Omental fat pad (tissue), 4 donors: ENCODE data around the gene KRTAP3-3. TPM values are rescaled to one million over a fixed set of nuclear protein-coding genes. Genes with fewer than 3 reads are reported as not detected.

ENCODE experiments used
- ATAC-seq: fragments of 150-250 bp; one replicate; pipeline ENCODE4 v1.9.1; 2016; ENCODE audit warnings: mild to moderate bottlenecking, moderate library complexity; ENCODE audit not compliant: low FRiP score
- DNase-seq: peaks from one replicate; pipeline ENCODE4 v3.0.0-alpha.2; 2019; ENCODE audit warnings: low spot score
- CTCF ChIP-seq, 3 donors: fragments of 450-650 bp; IDR thresholded peaks; one replicate each; pipeline ENCODE4 v1.5.1; 2016 to 2017; ENCODE audit warnings: antibody characterized with exemption in 3 of 3, mild to moderate bottlenecking in 3 of 3, moderate library complexity in 2 of 3
- total RNA-seq, 4 donors: library from RNA; depleted of rRNA; stranded (reverse); fragments of >200 nt; gene quantifications; one replicate each; pipeline ENCODE4 v1.1.0, GENCODE V29; 2016

The KRTAP3-3 gene
- total RNA-seq, 4 donors from 2014 or later, result not detected

DNA sequence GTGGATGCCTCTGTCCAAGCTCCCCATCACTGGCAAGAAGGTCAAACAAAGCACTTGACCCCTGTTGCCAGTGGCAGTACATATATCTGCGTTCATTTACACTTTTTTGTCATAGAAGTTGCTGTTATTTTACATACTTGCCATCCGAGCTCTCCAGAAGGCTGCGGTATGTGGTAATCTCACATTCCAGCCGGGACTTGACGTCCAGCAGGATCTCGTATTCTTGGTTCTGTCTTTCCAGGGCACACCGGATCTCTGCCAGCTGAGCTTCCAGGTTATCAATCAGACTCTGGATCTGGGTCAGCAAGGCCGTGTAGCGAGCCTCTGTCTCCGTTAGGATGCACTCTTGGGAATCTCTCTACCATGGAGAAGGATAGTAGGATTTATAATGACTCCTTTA, 33.8 kb downstream of the KRTAP3-3 start:
- DNase-seq (no peak), ATAC-seq (peak; percentile 70)
- TF ChIP-seq CTCF (IDR thresholded peaks at IDR 0.05), result no peak

DNA sequence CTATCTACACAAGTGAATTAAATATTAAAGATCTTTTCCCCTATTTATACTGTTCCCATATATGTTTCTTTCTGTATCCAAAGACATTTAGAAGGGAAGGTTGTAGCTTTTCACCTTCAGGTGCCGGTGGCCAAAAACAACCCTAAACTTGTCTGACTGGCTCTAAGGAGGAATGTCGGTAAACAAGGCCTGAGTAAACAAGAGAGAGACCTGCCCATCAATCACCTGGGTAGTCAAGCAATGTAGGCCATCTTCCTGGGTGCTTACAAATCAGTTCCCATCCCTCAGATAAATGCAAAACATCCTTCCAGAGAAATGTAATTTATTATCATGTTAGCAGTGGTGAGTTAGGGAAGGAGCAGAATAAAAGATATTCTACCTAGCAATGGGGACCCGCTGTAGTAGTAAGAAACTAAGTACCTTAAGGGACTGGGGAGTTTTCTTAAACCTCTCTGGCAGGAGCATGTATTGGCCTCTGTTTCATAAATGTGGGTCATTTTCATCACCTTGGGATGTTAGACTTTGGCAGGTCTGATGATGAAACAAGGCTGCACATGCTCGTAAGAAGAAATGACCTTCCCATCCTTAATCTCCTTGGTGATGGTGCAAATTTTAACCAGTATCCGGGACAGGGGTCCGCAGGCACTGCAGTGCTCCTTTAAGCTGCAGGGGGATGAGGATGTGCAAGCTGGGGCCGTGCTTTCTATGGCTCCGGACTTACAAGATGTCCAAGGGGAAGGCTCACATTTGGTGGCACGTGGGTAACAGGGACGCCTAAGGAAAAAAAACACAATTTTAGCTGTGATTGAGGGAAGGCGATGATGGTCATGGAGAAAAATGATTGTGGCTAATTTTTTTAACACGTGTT, 35.6 kb downstream of the KRTAP3-3 start:
- no peak for DNase-seq
- no peak for TF ChIP-seq CTCF (IDR thresholded peaks at IDR 0.05)
- ATAC-seq, result no peak

GRCh38 chr17:40956401-40957254, 37.3 kb downstream of the KRTAP3-3 start:
- DNase-seq (no peak), ATAC-seq (no peak)
- no peak for TF ChIP-seq CTCF (IDR thresholded peaks at IDR 0.05)

DNA sequence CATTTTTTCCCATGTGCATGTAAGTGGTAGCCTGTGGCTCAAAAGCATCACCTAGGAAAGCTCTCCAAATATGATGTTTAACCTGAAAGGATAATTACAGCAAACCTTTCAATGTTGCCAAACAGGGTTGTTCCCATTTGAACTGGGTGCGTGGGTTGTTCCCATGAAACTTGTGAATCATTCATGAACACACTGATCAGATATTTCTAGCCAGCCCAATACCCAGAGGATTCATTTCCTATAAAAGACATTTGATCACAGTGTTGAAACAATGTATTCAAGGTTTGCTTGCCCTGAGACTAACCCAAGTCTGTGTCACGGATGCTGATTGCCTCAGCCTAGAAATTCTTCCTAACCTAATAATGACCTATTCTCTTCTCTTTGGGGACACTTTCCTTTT, 40.1 kb downstream of the KRTAP3-3 start:
- no peak for TF ChIP-seq CTCF (IDR thresholded peaks at IDR 0.05)
- DNase-seq (no peak), ATAC-seq (no peak)

DNA sequence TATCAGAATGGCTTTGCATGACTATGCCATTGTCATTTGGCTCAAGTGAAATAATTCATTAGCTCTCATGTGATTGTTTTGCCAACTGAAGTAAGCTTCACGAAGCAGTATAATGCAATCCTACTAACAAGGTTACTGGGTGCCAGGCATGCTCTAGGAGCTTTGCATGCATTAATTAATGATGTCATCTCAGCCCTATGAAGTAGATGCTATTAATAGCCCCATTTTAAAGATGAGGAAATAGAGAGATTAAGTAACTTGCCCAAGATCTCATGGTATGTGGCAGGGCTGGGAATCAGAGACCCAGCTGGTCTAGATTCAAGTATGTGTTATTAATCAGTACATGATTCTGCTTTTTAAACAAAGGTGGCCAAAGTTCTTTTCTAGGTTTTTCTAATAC, 41.3 kb downstream of the KRTAP3-3 start:
- no peak for TF ChIP-seq CTCF (IDR thresholded peaks at IDR 0.05)
- no peak for ATAC-seq
- DNase-seq, result no peak

DNA sequence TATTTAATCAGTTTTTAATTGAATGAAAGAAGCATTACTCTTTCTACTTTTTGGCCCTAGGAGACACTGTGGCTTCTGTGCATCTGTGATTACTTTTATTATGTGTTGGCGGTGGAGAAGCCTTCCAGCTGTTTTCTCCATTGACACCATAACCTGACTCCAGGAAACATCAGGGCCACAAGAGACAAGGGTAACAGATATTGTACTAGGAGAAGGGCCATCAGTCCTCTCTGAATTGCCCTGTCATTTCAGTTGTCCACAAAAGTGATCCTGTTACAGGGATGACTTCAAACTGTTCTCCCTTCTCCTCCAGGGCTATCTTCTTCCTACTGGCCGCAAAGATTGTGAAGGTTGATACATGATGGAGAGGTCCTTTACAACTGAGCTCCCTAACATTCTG, 41.8 kb downstream of the KRTAP3-3 start:
- ATAC-seq, result no peak

More for the DNA sequence above, 41.8 kb downstream of the KRTAP3-3 start:
- no peak for DNase-seq
- TF ChIP-seq CTCF (IDR thresholded peaks at IDR 0.05), result no peak
